Stimulated activated CD4-positive, alpha-beta T cell treated with anti-CD3 and anti-CD28 coated beads, Interleukin-15, amount 100 ng/mL, for 24 hours (primary cell): Measurements from ENCODE around the gene HIBADH.

ENCODE experiments used
- DNase-seq: peaks from one replicate; pipeline ENCODE4 v3.0.0-alpha.2; 2020

The HIBADH gene

GRCh38 chr7:27662490-27663205 is at the start of gene HIBADH:
Gene HIBADH, minus strand, starts transcription at chr7:27662883. Its CDS starts 95 bp downstream, at chr7:27662788.
- DNase-seq: peak; percentile 95

GRCh38 chr7:27712217-27712616 is 49.5 kb upstream of the HIBADH start:
- DNase-seq: no peak

GRCh38 chr7:27709137-27710075 is 46.7 kb upstream of the HIBADH start:
- DNase-seq: no peak

GRCh38 chr7:27708485-27708884 is 45.8 kb upstream of the HIBADH start:
- DNase-seq: no peak

GRCh38 chr7:27705200-27705594 is 42.5 kb upstream of the HIBADH start:
- DNase-seq: no peak

- DNase-seq: no peak
These were observed 41.9 kb upstream of the HIBADH start for GRCh38 chr7:27704422-27705199.

DNA sequence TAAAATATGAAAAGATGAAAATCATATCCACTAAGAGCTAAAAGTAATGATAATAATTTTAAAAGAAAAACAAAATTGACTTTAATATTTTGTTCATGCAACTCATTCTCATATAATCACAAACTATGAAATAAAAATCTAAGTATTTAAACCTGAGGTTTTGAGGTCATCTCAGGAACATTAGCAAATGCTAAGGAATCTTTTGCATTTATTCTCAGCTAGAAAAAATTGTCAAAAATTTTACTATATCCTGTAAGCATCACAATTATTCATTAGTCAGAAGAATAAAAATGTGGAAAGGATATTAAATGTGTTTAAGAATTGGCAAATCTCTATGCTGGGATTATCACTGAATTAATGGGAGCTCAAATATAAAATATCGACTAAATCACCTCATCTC is 40.5 kb upstream of the HIBADH start:
- no peak for DNase-seq

- no peak for DNase-seq
These were observed 37.8 kb upstream of the HIBADH start for GRCh38 chr7:27700501-27700900.

GRCh38 chr7:27699751-27700150 is 37.1 kb upstream of the HIBADH start:
- DNase-seq: no peak

DNA sequence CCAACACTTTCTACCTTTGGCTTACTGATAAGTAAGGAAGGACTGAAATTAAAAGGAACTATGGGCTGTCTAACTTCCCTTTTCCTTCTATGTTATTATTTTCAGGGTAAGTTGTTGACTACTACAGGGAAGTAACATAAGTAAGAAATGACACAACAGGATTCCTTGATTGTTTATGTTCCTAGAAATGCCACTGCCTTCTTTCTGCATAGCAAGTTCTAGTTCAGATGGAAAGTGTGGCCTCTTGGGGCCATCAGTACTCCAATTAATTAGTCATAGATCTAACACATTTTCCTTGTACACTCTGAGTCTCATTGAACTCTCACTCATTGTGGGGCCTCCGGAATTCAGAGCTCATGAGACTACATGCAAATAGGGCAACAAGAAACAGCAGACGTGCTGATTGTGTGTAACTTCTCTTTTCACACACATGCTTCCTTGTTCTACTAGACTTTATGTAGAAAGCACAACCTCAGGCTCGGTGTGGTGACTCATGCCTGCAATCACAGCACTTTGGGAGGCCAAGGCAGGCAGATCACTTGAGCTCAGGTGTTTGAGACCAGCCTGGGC is 35.3 kb upstream of the HIBADH start:
- DNase-seq: peak; percentile 9

DNA sequence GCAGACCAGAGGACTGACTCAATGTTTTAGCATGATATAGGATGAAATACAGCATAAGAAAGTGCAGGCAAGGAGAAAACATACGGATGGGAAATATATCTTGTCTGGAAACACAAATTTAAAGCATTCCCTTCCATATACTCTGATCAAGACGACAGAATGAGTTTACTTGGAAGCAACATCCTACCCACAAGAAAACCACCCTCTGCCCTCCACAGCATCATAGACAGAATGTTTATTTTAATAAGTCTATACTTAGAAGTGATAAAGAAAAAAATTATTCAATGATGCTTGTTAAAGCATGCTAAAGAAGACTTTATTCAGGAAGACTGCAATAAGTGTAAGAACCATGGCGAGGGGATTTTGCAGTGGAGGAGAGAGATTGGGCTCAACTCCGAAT is 32.4 kb upstream of the HIBADH start:
- no peak for DNase-seq

DNA sequence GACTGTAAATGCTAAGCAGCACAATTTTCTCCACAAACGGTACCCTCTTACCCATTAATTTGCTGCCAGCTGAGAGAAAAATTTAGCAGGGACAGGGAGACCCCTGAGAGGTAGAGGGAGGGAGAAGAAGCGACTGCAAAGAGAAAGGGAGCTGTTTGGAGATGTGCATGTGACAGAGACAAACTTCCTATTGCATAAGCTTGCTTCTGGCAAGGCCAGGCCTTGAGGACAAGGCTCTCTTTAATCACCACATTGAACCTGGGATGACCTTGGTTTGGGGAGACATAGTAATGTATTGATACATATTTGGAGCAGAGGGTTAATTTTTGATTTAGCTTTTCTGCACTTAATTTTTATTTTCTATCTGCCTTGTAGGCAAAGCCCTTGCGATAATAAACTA is 31.1 kb upstream of the HIBADH start:
- no peak for DNase-seq

GRCh38 chr7:27690649-27691048 is 28.0 kb upstream of the HIBADH start:
- DNase-seq: no peak

DNA sequence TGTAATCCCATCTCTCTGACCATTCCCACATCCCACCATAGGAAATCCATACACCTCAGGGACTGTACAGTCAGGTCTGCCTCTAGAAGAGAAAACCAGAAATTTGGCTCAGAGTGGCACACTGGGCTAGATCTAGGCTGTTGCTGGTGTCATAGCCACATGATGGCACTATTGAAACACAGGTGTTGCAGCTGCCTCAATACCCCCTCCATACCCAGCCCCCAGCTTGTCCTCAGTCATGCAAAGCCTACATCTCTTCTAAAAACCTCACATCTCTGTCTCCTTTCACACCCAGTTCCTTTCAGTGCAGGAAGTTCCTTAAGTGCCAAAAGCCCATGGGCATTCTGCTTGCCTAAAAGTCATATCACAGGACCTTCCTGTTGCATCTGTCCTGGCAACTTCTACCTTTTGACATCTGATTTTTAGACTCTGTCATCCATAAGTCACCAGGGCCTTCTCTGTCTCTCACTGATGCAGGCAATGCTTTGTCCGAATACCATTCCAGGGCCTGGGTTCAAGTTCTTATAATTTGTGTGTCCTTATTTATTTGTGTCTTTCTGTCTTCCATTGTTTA is 27.0 kb upstream of the HIBADH start:
- DNase-seq: peak; percentile 15

GRCh38 chr7:27689150-27689549 is 26.5 kb upstream of the HIBADH start:
- no peak for DNase-seq

DNA sequence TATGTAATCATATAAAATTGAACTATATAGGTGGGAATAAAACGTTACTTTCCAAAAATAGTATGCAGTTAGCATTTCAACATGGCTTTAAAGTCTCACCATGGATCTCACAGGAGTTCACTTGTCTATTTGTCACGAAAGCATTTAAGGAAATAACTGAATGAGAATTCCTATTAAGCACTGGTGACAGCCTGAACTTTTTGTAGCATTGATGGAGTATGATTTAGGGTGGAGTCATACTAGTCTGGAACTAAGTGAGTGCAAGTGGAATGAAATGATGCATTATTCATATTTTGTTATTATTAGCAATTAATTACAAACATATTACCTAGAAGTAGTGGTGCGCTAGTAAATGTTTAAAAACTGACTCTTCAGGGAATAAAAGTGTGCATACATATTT is 26.0 kb upstream of the HIBADH start:
- no peak for DNase-seq

- no peak for DNase-seq
These were observed 25.4 kb upstream of the HIBADH start for GRCh38 chr7:27688056-27688455.

- no peak for DNase-seq
These were observed 23.6 kb upstream of the HIBADH start for GRCh38 chr7:27686315-27686714.

DNA sequence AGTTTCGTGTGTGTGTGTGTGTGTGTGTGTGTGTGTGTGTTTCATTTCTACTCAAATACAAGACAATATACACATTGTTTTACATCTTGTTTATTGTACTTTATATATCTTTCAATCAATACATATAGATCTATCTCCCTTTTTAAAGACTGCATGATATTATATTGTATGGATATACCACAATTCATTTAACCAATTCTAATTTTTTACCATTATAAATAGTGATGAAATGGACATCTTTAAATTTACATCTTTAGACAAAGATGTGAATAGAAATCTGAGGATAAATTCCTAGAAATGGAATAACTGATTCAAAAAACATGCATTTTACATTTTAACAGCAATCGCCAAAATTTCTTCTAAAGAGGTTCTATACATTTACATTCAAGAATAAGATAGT is 23.2 kb upstream of the HIBADH start:
- no peak for DNase-seq

DNA sequence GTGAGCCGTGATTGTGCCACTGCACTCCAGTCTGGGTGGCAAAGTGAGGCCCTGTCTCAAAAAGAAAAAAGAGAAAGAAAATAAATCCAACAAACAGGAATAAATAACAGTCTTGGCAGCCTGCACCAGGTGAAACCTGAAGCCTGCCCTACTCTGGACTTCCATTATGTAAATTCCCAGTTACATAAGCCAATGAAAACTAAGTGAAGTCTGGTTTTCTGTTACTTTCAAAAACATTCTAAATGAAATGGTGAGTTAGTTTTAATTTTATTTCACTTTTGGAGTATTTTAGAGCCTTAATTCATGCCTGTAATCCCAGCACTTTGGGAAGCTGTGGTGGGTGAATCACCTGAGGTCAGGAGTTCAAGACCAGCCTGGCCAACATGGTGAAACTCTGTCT is 22.5 kb upstream of the HIBADH start:
- no peak for DNase-seq

DNA sequence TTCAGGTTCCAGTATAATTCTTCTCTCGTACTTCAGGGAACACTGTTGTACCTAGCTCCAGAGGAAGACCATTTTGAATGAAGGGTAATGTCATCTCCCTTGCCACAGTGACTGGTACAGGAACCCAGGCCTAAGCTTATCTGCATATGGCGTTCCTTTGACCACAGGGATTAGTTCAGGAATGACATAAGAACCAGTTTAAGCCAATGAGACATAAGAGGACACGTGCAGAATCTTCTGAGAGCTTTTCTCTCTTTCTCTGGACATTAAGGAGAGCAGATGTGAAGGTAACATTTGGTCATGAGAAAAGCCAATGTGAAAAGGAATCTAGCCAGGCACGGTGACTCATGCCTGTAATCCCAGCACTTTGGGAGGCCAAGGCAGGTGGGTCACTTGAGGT is 21.8 kb upstream of the HIBADH start:
- DNase-seq: no peak

GRCh38 chr7:27680610-27681009 is 17.9 kb upstream of the HIBADH start:
- DNase-seq: no peak
